Tibial nerve (tissue), 3 donors: Measurements from ENCODE around the gene ARID1B.

Experiments used
- CTCF ChIP-seq, 5 experiments: fragments of 200-600 bp in 3 of 5; fragments of 450-650 bp in 2 of 5; sonication (generic) in 3 of 5; IDR thresholded peaks; one replicate each; pipeline ENCODE4 v1.5.1; 2016 to 2019; ENCODE audit warnings: antibody characterized with exemption in 5 of 5, mild to moderate bottlenecking in 3 of 5, moderate library complexity in 2 of 5
- POLR2A ChIP-seq, 2 donors: fragments of 450-650 bp; IDR thresholded peaks; one replicate each; pipeline ENCODE4 v1.6.1; 2017; ENCODE audit warnings: antibody characterized with exemption in 2 of 2, mild to moderate bottlenecking in 2 of 2, moderate library complexity in 2 of 2

- TF ChIP-seq POLR2A (IDR thresholded peaks at IDR 0.05), result no peak
- TF ChIP-seq CTCF (IDR thresholded peaks at IDR 0.05), result no peak
Observed at GRCh38 chr6:157089851-157090250, 312.7 kb downstream of the ARID1B start.
